Ureter (tissue), 1 donor: ENCODE data around the gene PSORS1C1. TPM values are rescaled to one million over a fixed set of nuclear protein-coding genes. Genes with fewer than 3 reads are reported as not detected.
"Not testable (repeated sequence)": the region's sequence is repeated elsewhere in the genome, so short reads cannot be mapped to it uniquely, and the experiment has no call there.

Experiments used
- DNase-seq: peaks from one replicate; pipeline ENCODE4 v3.0.0-alpha.2; 2020; ENCODE audit warnings: low spot score
- total RNA-seq: library from RNA; stranded (reverse); gene quantifications from one replicate; pipeline ENCODE4 v1.2.4, GENCODE V29; 2023
- donor health status: DM: yes; HTN: yes; CAD: no.

Gene PSORS1C1
- total RNA-seq, 1 donor from 2014 or later = 0.10 TPM

GRCh38 chr6:31158140-31158862 is 43.7 kb downstream of the PSORS1C1 start, which contains the start of gene TCF19:
TSS of gene TCF19 (plus strand) at chr6:31158589. CDS start at chr6:31159470, 881 bp downstream.
- DNase-seq = peak; percentile 99

- DNase-seq = no peak
These were observed 44.6 kb downstream of the PSORS1C1 start for GRCh38 chr6:31158863-31159855.

- DNase-seq = no peak
These were observed 46.9 kb downstream of the PSORS1C1 start for GRCh38 chr6:31161216-31162126.

- no peak for DNase-seq
These were observed 48.0 kb downstream of the PSORS1C1 start for GRCh38 chr6:31162463-31163165.

- DNase-seq = no peak
These were observed 49.3 kb downstream of the PSORS1C1 start for GRCh38 chr6:31163922-31164321.

- DNase-seq = not testable (repeated sequence)
These were observed 50.0 kb downstream of the PSORS1C1 start for GRCh38 chr6:31164475-31165063.

GRCh38 chr6:31165064-31165832 is 50.6 kb downstream of the PSORS1C1 start:
- DNase-seq = not testable (repeated sequence)

- DNase-seq = no peak
These were observed 51.4 kb downstream of the PSORS1C1 start for GRCh38 chr6:31165986-31166385.

GRCh38 chr6:31168606-31169005 is 54.0 kb downstream of the PSORS1C1 start:
- DNase-seq = no peak

- DNase-seq = peak; percentile 57
These were observed 54.7 kb downstream of the PSORS1C1 start for GRCh38 chr6:31169123-31169857.

GRCh38 chr6:31169858-31170599 is 55.4 kb downstream of the PSORS1C1 start:
- not testable (repeated sequence) for DNase-seq

GRCh38 chr6:31170600-31170881 is 55.9 kb downstream of the PSORS1C1 start, which contains the start of gene POU5F1:
TSS of gene POU5F1 (minus strand) at chr6:31170682. CDS start at chr6:31170620, 62 bp downstream.
- no peak for DNase-seq

- DNase-seq = no peak
These were observed 56.5 kb downstream of the PSORS1C1 start for GRCh38 chr6:31170987-31171671.

GRCh38 chr6:31171931-31172905 is 57.6 kb downstream of the PSORS1C1 start:
- DNase-seq = no peak

- no peak for DNase-seq
These were observed 58.4 kb downstream of the PSORS1C1 start for GRCh38 chr6:31172973-31173384.

GRCh38 chr6:31173406-31173805 is 58.8 kb downstream of the PSORS1C1 start:
- DNase-seq = no peak
